Right lobe of liver (tissue), 4 donors: Measurements from ENCODE around the gene DPP10.

Experiments
- POLR2A ChIP-seq: fragments of 450-650 bp; IDR thresholded peaks from one replicate; pipeline ENCODE4 v1.6.1; 2017; ENCODE audit warnings: antibody characterized with exemption, mild to moderate bottlenecking
- TF ChIP-seq, protein P1 (sequence below), 4 donors: fragments of 200-600 bp in 3 of 4; fragments of 450-650 bp in 1 of 4; IDR thresholded peaks; one replicate each; pipeline versions ENCODE4 v1.5.1 to v1.8.0; 2016 to 2022; ENCODE audit warnings: antibody characterized with exemption in 4 of 4, mild to moderate bottlenecking in 2 of 4
- donor health status: DM: no; HTN: no; CAD: no.
- donor health status: DM: no; HTN: no; CAD: no.
- donor health status: DM: no; HTN: yes; CAD: no.

- TF ChIP-seq, protein P1, sequence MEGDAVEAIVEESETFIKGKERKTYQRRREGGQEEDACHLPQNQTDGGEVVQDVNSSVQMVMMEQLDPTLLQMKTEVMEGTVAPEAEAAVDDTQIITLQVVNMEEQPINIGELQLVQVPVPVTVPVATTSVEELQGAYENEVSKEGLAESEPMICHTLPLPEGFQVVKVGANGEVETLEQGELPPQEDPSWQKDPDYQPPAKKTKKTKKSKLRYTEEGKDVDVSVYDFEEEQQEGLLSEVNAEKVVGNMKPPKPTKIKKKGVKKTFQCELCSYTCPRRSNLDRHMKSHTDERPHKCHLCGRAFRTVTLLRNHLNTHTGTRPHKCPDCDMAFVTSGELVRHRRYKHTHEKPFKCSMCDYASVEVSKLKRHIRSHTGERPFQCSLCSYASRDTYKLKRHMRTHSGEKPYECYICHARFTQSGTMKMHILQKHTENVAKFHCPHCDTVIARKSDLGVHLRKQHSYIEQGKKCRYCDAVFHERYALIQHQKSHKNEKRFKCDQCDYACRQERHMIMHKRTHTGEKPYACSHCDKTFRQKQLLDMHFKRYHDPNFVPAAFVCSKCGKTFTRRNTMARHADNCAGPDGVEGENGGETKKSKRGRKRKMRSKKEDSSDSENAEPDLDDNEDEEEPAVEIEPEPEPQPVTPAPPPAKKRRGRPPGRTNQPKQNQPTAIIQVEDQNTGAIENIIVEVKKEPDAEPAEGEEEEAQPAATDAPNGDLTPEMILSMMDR (IDR thresholded peaks at IDR 0.05) = no peak
- TF ChIP-seq POLR2A = no peak
Observed at GRCh38 chr2:115796078-115796477, 1353.6 kb downstream of the DPP10 start.
